HepG2 (cell line): ENCODE measurements around the gene ADGRD1. TPM values are rescaled to one million over a fixed set of nuclear protein-coding genes. Genes with fewer than 3 reads are reported as not detected.

Experiments used
- DZIP1 ChIP-seq: sonication (generic); formaldehyde crosslinking; IDR thresholded peaks from 2 replicates; pipeline ENCODE4 v1.5.0; 2020; ENCODE audit warnings: mild to moderate bottlenecking, missing genetic modification reagents
- FOXK1 ChIP-seq: sonication (generic); formaldehyde crosslinking; IDR thresholded peaks from 2 replicates; pipeline ENCODE4 v1.4.0; 2020; ENCODE audit warnings: low read depth, missing genetic modification reagents, borderline replicate concordance
- HNRNPK ChIP-seq: fragments of 200-400 bp; formaldehyde crosslinking; IDR thresholded peaks from 2 replicates; pipeline ENCODE4 v1.6.1; 2018; ENCODE audit warnings: low read length, low read depth, moderate library complexity, mild to moderate bottlenecking; ENCODE audit not compliant: poor library complexity, severe bottlenecking
- NCOR1 ChIP-seq: fragments of 200-600 bp; sonication (generic); IDR thresholded peaks from 2 replicates; pipeline ENCODE4 v1.7.0; 2017; ENCODE audit warnings: antibody characterized with exemption, low read length, borderline replicate concordance
- PRMT3 ChIP-seq: sonication (generic); formaldehyde crosslinking; IDR thresholded peaks from 2 replicates; pipeline ENCODE4 v1.8.1; 2022; ENCODE audit warnings: low read depth, mild to moderate bottlenecking, moderate library complexity, missing genetic modification reagents, borderline replicate concordance
- SOX13 ChIP-seq, 3 experiments: fragments of 450-650 bp in 1 of 3; sonication (generic) in 1 of 3; formaldehyde crosslinking in 1 of 3; IDR thresholded peaks in 2 of 3; conservative IDR thresholded peaks in 1 of 3; 2 replicates each; pipeline versions ENCODE4 v1.5.0 to v1.6.1; 2016 to 2020; ENCODE audit warnings: antibody characterized with exemption in 1 of 3, mild to moderate bottlenecking in 1 of 3, missing compliant biosample characterization in 1 of 3, missing genetic modification reagents in 1 of 3, moderate library complexity in 1 of 3
- ZHX1 ChIP-seq: sonication (generic); formaldehyde crosslinking; IDR thresholded peaks from 2 replicates; pipeline ENCODE4 v1.8.1; 2022; ENCODE audit warnings: low read depth, mild to moderate bottlenecking, missing genetic modification reagents
- ZKSCAN8 ChIP-seq: IDR thresholded peaks from 2 replicates; pipeline ENCODE4 v1.6.1; 2016; ENCODE audit warnings: borderline replicate concordance, missing genetic modification reagents, missing compliant biosample characterization
- ZNF747 ChIP-seq: sonication (generic); formaldehyde crosslinking; IDR thresholded peaks from 2 replicates; pipeline ENCODE4 v1.8.1; 2023; ENCODE audit warnings: missing genetic modification reagents, mild to moderate bottlenecking, borderline replicate concordance
- ZSCAN21 ChIP-seq: sonication (generic); formaldehyde crosslinking; IDR thresholded peaks from 2 replicates; pipeline ENCODE4 v1.8.0; 2022; ENCODE audit warnings: mild to moderate bottlenecking, missing genetic modification reagents, moderate library complexity, borderline replicate concordance
- polyA plus RNA-seq, 8 experiments: library from polyadenylated mRNA; depleted of rRNA in 3 of 8; stranded (reverse) in 7 of 8; unstranded in 1 of 8; fragments of >200 nt; fragmentation: Illumina TruSeq in 4 of 8; extraction: Trizol in 4 of 8; gene quantifications; 2 replicates each; pipeline versions ENCODE4 v1.2.1 to v1.2.3, GENCODE V29; 2011 to 2016; ENCODE audit warnings: low read depth in 4 of 8, missing spikeins in 1 of 8, mixed read lengths in 1 of 8; ENCODE audit not compliant: insufficient read depth in 1 of 8
- total RNA-seq, 5 experiments: library from RNA; depleted of rRNA; stranded (reverse); fragments of >200 nt; fragmentation: Illumina TruSeq; extraction: Trizol; gene quantifications; 2 replicates each; pipeline ENCODE4 v1.2.3, GENCODE V29; 2016; ENCODE audit warnings: low read depth in 1 of 5
- TF ChIP-seq, protein P1 (sequence below): sonication (generic); formaldehyde crosslinking; IDR thresholded peaks from 2 replicates; pipeline ENCODE4 v1.4.0; 2020; ENCODE audit warnings: mild to moderate bottlenecking, missing genetic modification reagents
- TF ChIP-seq, protein P2 (sequence below): IDR thresholded peaks from 2 replicates; pipeline ENCODE4 v1.6.1; 2016; ENCODE audit warnings: missing compliant biosample characterization, missing genetic modification reagents, borderline replicate concordance
- TF ChIP-seq, protein P3 (sequence below): IDR thresholded peaks from 2 replicates; pipeline ENCODE4 v1.6.1; 2018; ENCODE audit warnings: missing genetic modification reagents, mild to moderate bottlenecking, missing compliant biosample characterization
- TF ChIP-seq, protein P4 (sequence below): sonication (generic); formaldehyde crosslinking; IDR thresholded peaks from 2 replicates; pipeline ENCODE4 v1.5.0; 2020; ENCODE audit warnings: missing genetic modification reagents, mild to moderate bottlenecking, borderline replicate concordance

ADGRD1 gene
- total and polyA plus RNA-seq, 2 of the 13 experiments (the other 11 are each of a cell fraction or from before 2014, with no cell fraction given) = 0.46 to 12.4 TPM

DNA sequence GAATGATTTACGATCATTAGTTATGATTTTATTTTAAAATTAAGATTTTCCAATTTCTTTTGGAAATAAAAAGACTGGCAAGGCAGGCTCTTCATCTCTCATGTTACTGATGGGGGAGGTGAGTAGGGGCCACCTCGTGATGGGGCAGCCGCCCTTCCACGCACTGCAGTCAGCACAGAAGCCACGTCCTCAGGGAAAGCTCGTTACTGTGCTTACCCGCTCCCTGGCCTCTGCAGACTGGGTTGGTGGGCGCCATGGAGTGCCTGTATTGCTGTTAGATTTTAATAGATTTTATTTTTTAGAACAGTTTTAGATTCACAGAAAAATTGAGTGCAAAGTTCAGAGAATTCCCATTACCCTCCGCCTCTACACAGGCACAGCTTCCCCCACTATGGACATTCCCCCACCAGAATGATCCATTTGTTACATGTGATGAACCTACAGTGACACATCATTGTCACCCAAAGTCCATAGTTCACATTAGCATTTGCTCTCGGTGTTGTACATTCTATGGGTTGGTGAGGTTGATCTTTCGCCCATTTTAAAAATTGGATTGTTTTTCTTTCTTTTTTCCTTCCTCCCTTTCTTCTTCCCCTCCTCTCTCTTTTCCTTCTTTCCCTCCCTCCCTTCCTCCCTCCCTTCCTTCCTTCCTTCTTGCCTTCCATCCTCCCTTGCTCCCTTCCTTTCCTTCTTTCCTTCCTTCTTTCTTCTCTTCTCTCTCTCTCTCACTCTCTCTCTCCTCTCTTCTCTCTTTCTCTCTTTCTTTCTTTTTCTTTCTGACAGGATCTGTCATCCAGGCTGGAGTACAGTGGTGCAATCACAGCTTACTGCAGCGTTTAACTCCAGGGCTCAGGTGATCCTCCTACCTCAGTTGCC, 30.7 kb downstream of the ADGRD1 start (continued):
- TF ChIP-seq DZIP1 (no peak), PRMT3 (no peak), NCOR1 (peak; percentile 79; the same call in 1 of the 2 replicates), SOX13 (IDR thresholded peaks at IDR 0.05) (no peak), SOX13 (CRISPR knock-in tag; conservative IDR thresholded peaks at IDR 0.05 in 1 of 2, IDR thresholded peaks at IDR 0.05 in 1 of 2) (peak in 1 of 2 experiments; percentile 48; a peak in 1 of 4 replicates), ZNF747 (CRISPR knock-in tag) (no peak), FOXK1 (CRISPR knock-in tag) (peak; percentile 36; the same call in 1 of the 2 replicates), HNRNPK (peak; percentile 73), ZSCAN21 (CRISPR knock-in tag) (0 out of 2 replicates have a peak, but pooled peaks have one; percentile 27), ZHX1 (CRISPR knock-in tag) (no peak), ZKSCAN8 (CRISPR knock-in tag) (no peak)
- TF ChIP-seq, protein P1, sequence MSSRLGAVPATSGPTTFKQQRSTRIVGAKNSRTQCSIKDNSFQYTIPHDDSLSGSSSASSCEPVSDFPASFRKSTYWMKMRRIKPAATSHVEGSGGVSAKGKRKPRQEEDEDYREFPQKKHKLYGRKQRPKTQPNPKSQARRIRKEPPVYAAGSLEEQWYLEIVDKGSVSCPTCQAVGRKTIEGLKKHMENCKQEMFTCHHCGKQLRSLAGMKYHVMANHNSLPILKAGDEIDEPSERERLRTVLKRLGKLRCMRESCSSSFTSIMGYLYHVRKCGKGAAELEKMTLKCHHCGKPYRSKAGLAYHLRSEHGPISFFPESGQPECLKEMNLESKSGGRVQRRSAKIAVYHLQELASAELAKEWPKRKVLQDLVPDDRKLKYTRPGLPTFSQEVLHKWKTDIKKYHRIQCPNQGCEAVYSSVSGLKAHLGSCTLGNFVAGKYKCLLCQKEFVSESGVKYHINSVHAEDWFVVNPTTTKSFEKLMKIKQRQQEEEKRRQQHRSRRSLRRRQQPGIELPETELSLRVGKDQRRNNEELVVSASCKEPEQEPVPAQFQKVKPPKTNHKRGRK = peak; percentile 98
- TF ChIP-seq, protein P2, sequence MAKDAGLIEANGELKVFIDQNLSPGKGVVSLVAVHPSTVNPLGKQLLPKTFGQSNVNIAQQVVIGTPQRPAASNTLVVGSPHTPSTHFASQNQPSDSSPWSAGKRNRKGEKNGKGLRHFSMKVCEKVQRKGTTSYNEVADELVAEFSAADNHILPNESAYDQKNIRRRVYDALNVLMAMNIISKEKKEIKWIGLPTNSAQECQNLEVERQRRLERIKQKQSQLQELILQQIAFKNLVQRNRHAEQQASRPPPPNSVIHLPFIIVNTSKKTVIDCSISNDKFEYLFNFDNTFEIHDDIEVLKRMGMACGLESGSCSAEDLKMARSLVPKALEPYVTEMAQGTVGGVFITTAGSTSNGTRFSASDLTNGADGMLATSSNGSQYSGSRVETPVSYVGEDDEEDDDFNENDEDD (CRISPR knock-in tag) = no peak
- TF ChIP-seq, protein P3, sequence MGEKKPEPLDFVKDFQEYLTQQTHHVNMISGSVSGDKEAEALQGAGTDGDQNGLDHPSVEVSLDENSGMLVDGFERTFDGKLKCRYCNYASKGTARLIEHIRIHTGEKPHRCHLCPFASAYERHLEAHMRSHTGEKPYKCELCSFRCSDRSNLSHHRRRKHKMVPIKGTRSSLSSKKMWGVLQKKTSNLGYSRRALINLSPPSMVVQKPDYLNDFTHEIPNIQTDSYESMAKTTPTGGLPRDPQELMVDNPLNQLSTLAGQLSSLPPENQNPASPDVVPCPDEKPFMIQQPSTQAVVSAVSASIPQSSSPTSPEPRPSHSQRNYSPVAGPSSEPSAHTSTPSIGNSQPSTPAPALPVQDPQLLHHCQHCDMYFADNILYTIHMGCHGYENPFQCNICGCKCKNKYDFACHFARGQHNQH (CRISPR knock-in tag) = 0 out of 2 replicates have a peak, but pooled peaks have one; percentile 32
- TF ChIP-seq, protein P4, sequence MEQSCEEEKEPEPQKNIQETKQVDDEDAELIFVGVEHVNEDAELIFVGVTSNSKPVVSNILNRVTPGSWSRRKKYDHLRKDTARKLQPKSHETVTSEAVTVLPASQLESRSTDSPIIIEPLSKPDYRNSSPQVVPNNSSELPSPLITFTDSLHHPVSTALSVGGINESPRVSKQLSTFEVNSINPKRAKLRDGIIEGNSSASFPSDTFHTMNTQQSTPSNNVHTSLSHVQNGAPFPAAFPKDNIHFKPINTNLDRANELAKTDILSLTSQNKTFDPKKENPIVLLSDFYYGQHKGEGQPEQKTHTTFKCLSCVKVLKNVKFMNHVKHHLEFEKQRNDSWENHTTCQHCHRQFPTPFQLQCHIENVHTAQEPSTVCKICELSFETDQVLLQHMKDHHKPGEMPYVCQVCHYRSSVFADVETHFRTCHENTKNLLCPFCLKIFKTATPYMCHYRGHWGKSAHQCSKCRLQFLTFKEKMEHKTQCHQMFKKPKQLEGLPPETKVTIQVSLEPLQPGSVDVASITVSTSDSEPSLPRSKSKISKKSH (CRISPR knock-in tag) = no peak
